Activated gamma-delta T cell treated with Interleukin-2 at 50 U/mL for 16 hours (primary cell): ENCODE measurements around the gene STRIP1.
"Not testable (repeated sequence)": the region's sequence is repeated elsewhere in the genome, so short reads cannot be mapped to it uniquely, and the experiment has no call there.

Experiments used
- DNase-seq: peaks from one replicate; pipeline ENCODE4 v3.0.0-alpha.2; 2020

Gene STRIP1

GRCh38 chr1:110008971-110009565, 25.4 kb upstream of the STRIP1 start:
- DNase-seq, result no peak

- no peak for DNase-seq
These were observed 22.8 kb upstream of the STRIP1 start for GRCh38 chr1:110011527-110012041.

- no peak for DNase-seq
These were observed 22.2 kb upstream of the STRIP1 start for GRCh38 chr1:110012100-110012780.

- DNase-seq, result no peak
These were observed 16.6 kb upstream of the STRIP1 start for GRCh38 chr1:110017792-110018191.

GRCh38 chr1:110018396-110018795, 16.0 kb upstream of the STRIP1 start:
- DNase-seq, result no peak

GRCh38 chr1:110019770-110020169, 14.7 kb upstream of the STRIP1 start:
- no peak for DNase-seq

- DNase-seq, result no peak
These were observed 13.1 kb upstream of the STRIP1 start for GRCh38 chr1:110021285-110021684.

- DNase-seq, result no peak
These were observed 9.8 kb upstream of the STRIP1 start for GRCh38 chr1:110024613-110025012.

GRCh38 chr1:110030687-110031086, 3.7 kb upstream of the STRIP1 start:
- not testable (repeated sequence) for DNase-seq

GRCh38 chr1:110032327-110032726, 2.1 kb upstream of the STRIP1 start:
- DNase-seq, result no peak

GRCh38 chr1:110033421-110033820, 1.0 kb upstream of the STRIP1 start:
- no peak for DNase-seq

GRCh38 chr1:110034040-110034450, 379 bp upstream of the STRIP1 start:
- no peak for DNase-seq

GRCh38 chr1:110035236-110035752, 870 bp downstream of the STRIP1 start:
- no peak for DNase-seq

GRCh38 chr1:110038271-110038670, 3.8 kb downstream of the STRIP1 start:
- DNase-seq, result no peak

GRCh38 chr1:110039641-110040040, 5.2 kb downstream of the STRIP1 start:
- no peak for DNase-seq

- DNase-seq, result no peak
These were observed 6.1 kb downstream of the STRIP1 start for GRCh38 chr1:110040548-110040947.

GRCh38 chr1:110043016-110043415, 8.6 kb downstream of the STRIP1 start:
- no peak for DNase-seq

- no peak for DNase-seq
These were observed 13.0 kb downstream of the STRIP1 start for GRCh38 chr1:110047463-110047862.

GRCh38 chr1:110048240-110048639, 13.8 kb downstream of the STRIP1 start:
- no peak for DNase-seq

GRCh38 chr1:110048923-110049601, 14.6 kb downstream of the STRIP1 start:
- no peak for DNase-seq

- no peak for DNase-seq
These were observed 15.6 kb downstream of the STRIP1 start for GRCh38 chr1:110049801-110050601.

GRCh38 chr1:110050602-110051261, 16.3 kb downstream of the STRIP1 start:
- no peak for DNase-seq
